ENCODE measurements around the gene EPM2A.

EPM2A gene

GRCh38 chr6:145656128-145656527, 79.2 kb downstream of the EPM2A start:
- no peak for TF ChIP-seq CTCF (IDR thresholded peaks at IDR 0.05; ENCODE audit: insufficient read depth, missing control alignments)
- FAIRE-seq (no peak), DNase-seq (ENCODE audit: insufficient read length, low spot score) (no peak)

GRCh38 chr6:145652572-145652971, 82.7 kb downstream of the EPM2A start:
- DNase-seq (ENCODE audit: insufficient read length, low spot score) (no peak), FAIRE-seq (no peak)
- TF ChIP-seq CTCF (IDR thresholded peaks at IDR 0.05; ENCODE audit: insufficient read depth, missing control alignments) = no peak

DNA sequence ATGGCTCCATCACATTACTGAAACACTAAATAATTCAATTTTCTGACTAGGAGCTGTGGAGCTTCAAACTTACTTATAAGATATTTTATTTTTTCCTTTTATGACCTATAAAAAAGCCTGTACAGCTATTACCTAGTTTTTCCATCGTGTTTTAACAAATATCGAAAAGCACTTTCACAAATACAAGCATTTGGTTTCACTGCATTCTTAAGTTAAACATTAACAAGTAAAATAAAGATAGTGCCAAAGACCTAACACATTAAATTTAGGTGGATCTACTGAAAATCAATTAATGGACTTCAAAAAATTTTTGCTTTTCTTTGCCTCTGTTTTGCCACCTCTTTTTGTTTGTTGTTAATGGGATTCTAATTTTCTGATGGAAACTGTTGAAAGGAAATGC, 83.3 kb downstream of the EPM2A start:
- DNase-seq (ENCODE audit: insufficient read length, low spot score) (no peak), FAIRE-seq (no peak)
- no peak for TF ChIP-seq CTCF (IDR thresholded peaks at IDR 0.05; ENCODE audit: insufficient read depth, missing control alignments)

GRCh38 chr6:145648149-145648548, 87.2 kb downstream of the EPM2A start:
- FAIRE-seq (no peak), DNase-seq (ENCODE audit: insufficient read length, low spot score) (no peak)
- no peak for TF ChIP-seq CTCF (IDR thresholded peaks at IDR 0.05; ENCODE audit: insufficient read depth, missing control alignments)

GRCh38 chr6:145647602-145648001, 87.7 kb downstream of the EPM2A start:
- DNase-seq (ENCODE audit: insufficient read length, low spot score) (no peak), FAIRE-seq (no peak)
- no peak for TF ChIP-seq CTCF (IDR thresholded peaks at IDR 0.05; ENCODE audit: insufficient read depth, missing control alignments)

DNA sequence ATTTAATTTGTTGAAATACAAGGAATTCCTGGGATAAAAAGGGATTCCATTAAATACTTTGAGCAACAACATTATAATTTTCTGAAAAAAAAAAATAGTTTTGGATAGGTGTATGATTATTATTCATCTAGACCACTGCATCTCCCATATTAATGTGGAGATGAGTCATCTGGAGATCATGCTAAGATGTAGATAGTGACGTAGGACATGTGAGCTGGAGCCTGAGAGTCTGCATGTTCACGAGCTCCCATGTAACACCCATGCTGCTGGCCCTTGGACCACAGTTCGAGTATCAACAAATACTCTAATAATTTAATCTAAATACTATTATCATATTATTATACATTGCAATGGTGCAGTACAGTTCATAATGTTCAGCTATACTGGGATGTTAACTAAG, 91.6 kb downstream of the EPM2A start:
- DNase-seq (ENCODE audit: insufficient read length, low spot score) (no peak), FAIRE-seq (no peak)

More for the DNA sequence above, 91.6 kb downstream of the EPM2A start:
- no peak for TF ChIP-seq CTCF (IDR thresholded peaks at IDR 0.05; ENCODE audit: insufficient read depth, missing control alignments)
